Measurements from ENCODE around the gene SPHKAP.

SPHKAP gene

GRCh38 chr2:227933884-227934283 lies 247.6 kb downstream of the SPHKAP start:
- DNase-seq, result no peak
- Mint-ChIP-seq H3K9me3 (peaks cover 2% of the 10 kb centered on the region), H3K36me3 (ENCODE audit: low read depth) (no peaks in the 10 kb centered on the region), H3K27me3 (peaks cover under 1% of the 10 kb centered on the region), H3K27ac (no peak overlapping the region), H3K4me3 (no peak overlapping the region), H3K4me1 (ENCODE audit: low read depth) (no peaks in the 10 kb centered on the region)

GRCh38 chr2:227932403-227932802 lies 249.1 kb downstream of the SPHKAP start:
- H3K36me3 Mint-ChIP-seq (ENCODE audit: low read depth), result no peaks in the 10 kb centered on the region
- H3K4me1 Mint-ChIP-seq (ENCODE audit: low read depth), result no peaks in the 10 kb centered on the region
- peaks cover 7% of the 10 kb centered on the region for H3K9me3 Mint-ChIP-seq
- no peak overlapping the region for H3K27ac Mint-ChIP-seq
- no peak for DNase-seq
- no peak overlapping the region for H3K4me3 Mint-ChIP-seq
- H3K27me3 Mint-ChIP-seq, result no peaks in the 10 kb centered on the region

DNA sequence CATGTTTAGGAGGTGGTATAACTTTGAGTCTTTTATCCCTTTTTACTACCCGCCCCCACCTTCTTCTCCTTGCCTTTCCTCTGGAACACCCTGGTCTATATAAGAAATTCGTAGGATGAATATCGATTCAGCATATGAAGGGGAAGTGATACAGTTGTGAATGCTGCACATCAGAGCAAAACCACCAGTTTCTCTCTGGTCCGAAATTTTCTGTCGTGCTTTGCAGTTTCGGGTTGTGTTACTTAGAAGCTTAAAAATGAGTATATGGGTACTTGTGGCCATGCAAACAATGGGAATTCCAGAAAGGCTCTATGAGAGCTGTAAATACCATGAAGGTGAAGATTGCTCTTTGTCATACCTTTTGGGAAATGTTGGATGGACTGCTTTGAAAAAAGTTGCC lies 249.5 kb downstream of the SPHKAP start:
- DNase-seq, result no peak
- peaks cover 7% of the 10 kb centered on the region for H3K9me3 Mint-ChIP-seq
- no peaks in the 10 kb centered on the region for H3K36me3 Mint-ChIP-seq (ENCODE audit: low read depth)
- no peak overlapping the region for H3K27ac Mint-ChIP-seq
- H3K4me1 Mint-ChIP-seq (ENCODE audit: low read depth), result no peaks in the 10 kb centered on the region
- H3K4me3 Mint-ChIP-seq, result no peak overlapping the region
- H3K27me3 Mint-ChIP-seq, result no peaks in the 10 kb centered on the region
